Measurements from ENCODE around the gene PPIG. TPM values are rescaled to one million over a fixed set of nuclear protein-coding genes. Genes with fewer than 3 reads are reported as not detected.

The PPIG gene
- total RNA-seq, 1 experiment from 2014 or later, result 60.3 TPM

DNA sequence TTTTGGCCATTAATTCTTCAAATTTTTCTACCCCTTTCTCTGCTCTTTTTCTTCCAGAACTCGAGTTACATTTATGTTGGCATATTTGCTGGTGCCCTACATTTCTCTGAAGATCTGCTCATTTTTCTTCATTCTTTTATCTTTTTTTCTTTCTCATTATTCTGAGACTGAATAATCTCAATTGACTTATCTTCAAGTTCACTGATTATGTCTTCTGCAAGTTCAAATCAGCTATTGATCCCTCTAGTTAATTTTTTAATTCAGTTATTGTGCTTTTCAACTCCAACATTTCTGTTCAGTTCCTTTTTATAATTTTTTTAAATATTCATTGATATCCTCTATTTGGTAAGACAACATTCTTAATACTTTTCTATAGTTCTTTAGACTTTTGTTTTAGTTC lies 106.8 kb downstream of the PPIG start:
- intact Hi-C loops (cut with micrococcal nuclease; ENCODE audit: unreplicated experiment), result no loop called here
- H3K27ac Mint-ChIP-seq (ENCODE audit: unreplicated experiment), result no peak overlapping the region
- H3K36me3 Mint-ChIP-seq (ENCODE audit: insufficient read depth, unreplicated experiment), result peaks cover 9% of the 10 kb centered on the region
- no peak overlapping the region for H3K4me3 Mint-ChIP-seq (ENCODE audit: unreplicated experiment)
- peaks cover 9% of the 10 kb centered on the region; the same call in 1 of the 2 replicates for H3K4me1 ChIP-seq
- no TSS peak for BruUV-seq (replicated peaks)
- H3K36me3 ChIP-seq (ENCODE audit: control insufficient read depth, insufficient read depth, low read length), result no peaks in the 10 kb centered on the region
- 0 out of 2 replicates have a peak, but pooled peaks cover 4% of the 10 kb centered on the region for H3K9me3 ChIP-seq
- TF ChIP-seq, protein P1, sequence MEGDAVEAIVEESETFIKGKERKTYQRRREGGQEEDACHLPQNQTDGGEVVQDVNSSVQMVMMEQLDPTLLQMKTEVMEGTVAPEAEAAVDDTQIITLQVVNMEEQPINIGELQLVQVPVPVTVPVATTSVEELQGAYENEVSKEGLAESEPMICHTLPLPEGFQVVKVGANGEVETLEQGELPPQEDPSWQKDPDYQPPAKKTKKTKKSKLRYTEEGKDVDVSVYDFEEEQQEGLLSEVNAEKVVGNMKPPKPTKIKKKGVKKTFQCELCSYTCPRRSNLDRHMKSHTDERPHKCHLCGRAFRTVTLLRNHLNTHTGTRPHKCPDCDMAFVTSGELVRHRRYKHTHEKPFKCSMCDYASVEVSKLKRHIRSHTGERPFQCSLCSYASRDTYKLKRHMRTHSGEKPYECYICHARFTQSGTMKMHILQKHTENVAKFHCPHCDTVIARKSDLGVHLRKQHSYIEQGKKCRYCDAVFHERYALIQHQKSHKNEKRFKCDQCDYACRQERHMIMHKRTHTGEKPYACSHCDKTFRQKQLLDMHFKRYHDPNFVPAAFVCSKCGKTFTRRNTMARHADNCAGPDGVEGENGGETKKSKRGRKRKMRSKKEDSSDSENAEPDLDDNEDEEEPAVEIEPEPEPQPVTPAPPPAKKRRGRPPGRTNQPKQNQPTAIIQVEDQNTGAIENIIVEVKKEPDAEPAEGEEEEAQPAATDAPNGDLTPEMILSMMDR (IDR thresholded peaks at IDR 0.05; ENCODE audit: insufficient read depth in 1 of 2, low read depth in 1 of 2, low read length in 1 of 2, severe bottlenecking in 1 of 2, unreplicated experiment in 1 of 2), result no peak
- H3K27me3 ChIP-seq (replicated peaks; ENCODE audit: control insufficient read depth, insufficient read depth, low read length), result no peaks in the 10 kb centered on the region
- POLR2A ChIA-PET, result no interaction called here
- no peaks in the 10 kb centered on the region for H3K27me3 Mint-ChIP-seq (ENCODE audit: insufficient read depth, unreplicated experiment)
- CTCF ChIA-PET, result no interaction called here
- no peak for DNase-seq
- H3K9me3 Mint-ChIP-seq (ENCODE audit: unreplicated experiment), result peaks cover 22% of the 10 kb centered on the region
- no peak overlapping the region for H3K4me3 ChIP-seq (ENCODE audit: low read depth, low read length)
- peaks cover 9% of the 10 kb centered on the region for H3K4me1 Mint-ChIP-seq (ENCODE audit: low read depth, unreplicated experiment)

Other genes starting within 250 kb of the PPIG start
- 238 and 260 TPM in 2 replicates for gene LRP2, start 221.8 kb upstream of the PPIG start, total RNA-seq (2022)
- gene BBS5, start 104.9 kb upstream of the PPIG start, total RNA-seq (2022), result 2.1 and 3.2 TPM in 2 replicates
- 0.21 TPM in 1 of 2 replicates, not detected in the other for gene KLHL41, start 74.6 kb upstream of the PPIG start, total RNA-seq (2022)
- gene FASTKD1, start 10.5 kb upstream of the PPIG start, total RNA-seq (2022), result 27.6 and 36.8 TPM in 2 replicates
- gene CFAP210, start 110.1 kb downstream of the PPIG start, total RNA-seq (2022), result not detected in 2 replicates
- gene PHOSPHO2, start 110.1 kb downstream of the PPIG start, total RNA-seq (2022), result 5.0 and 5.5 TPM in 2 replicates
- gene KLHL23, start 149.5 kb downstream of the PPIG start, total RNA-seq (2022), result 19.1 and 20.6 TPM in 2 replicates
- gene SSB, start 214.5 kb downstream of the PPIG start, total RNA-seq (2022), result 209 and 215 TPM in 2 replicates
- gene METTL5, start 240.6 kb downstream of the PPIG start, total RNA-seq (2022), result 75.1 and 82.4 TPM in 2 replicates
- 32.6 and 35.7 TPM in 2 replicates for gene UBR3, start 243.1 kb downstream of the PPIG start, total RNA-seq (2022)

Measured in Caco-2 (cell line).